Loucy (cell line): ENCODE data around the gene RNF11.

Source experiments
- H2AFZ ChIP-seq: fragments of 200-600 bp; sonication (generic); 2 replicates; pipeline ENCODE4 v1.6.0; 2016; ENCODE audit warnings: antibody characterized with exemption, mild to moderate bottlenecking, low read length, moderate library complexity
- H3F3A ChIP-seq: fragments of 200-600 bp; 2 replicates; pipeline ENCODE4 v1.6.0; 2016; ENCODE audit warnings: antibody characterized with exemption, low read depth, mild to moderate bottlenecking
- H3K27me3 ChIP-seq: fragments of 200-600 bp; sonication (generic); 2 replicates; pipeline ENCODE4 v1.6.1; 2014; ENCODE audit warnings: low read length, mild to moderate bottlenecking; ENCODE audit not compliant: insufficient read depth, poor library complexity, severe bottlenecking
- H3K36me3 ChIP-seq: fragments of 200-600 bp; sonication (generic); 2 replicates; pipeline ENCODE4 v1.6.1; 2016; ENCODE audit warnings: low read length; ENCODE audit not compliant: insufficient read depth
- H3K4me1 ChIP-seq: fragments of 200-600 bp; sonication (generic); 2 replicates; pipeline ENCODE4 v1.5.1; 2014; ENCODE audit warnings: low read length, mild to moderate bottlenecking; ENCODE audit not compliant: insufficient read depth, poor library complexity, severe bottlenecking
- H3K4me2 ChIP-seq: fragments of 200-600 bp; sonication (generic); 2 replicates; pipeline ENCODE4 v1.6.0; 2014; ENCODE audit warnings: antibody characterized with exemption, low read length, low read depth, mild to moderate bottlenecking; ENCODE audit not compliant: poor library complexity, severe bottlenecking
- H3K4me3 ChIP-seq: fragments of 200-600 bp; sonication (generic); 2 replicates; pipeline ENCODE4 v1.5.1; 2014; ENCODE audit warnings: low read length, mild to moderate bottlenecking, mixed read lengths; ENCODE audit not compliant: poor library complexity, severe bottlenecking
- H3K79me2 ChIP-seq: fragments of 200-600 bp; sonication (generic); 2 replicates; pipeline ENCODE4 v1.6.1; 2014; ENCODE audit warnings: low read length; ENCODE audit not compliant: insufficient read depth
- H3K9ac ChIP-seq: fragments of 200-600 bp; sonication (generic); 2 replicates; pipeline ENCODE4 v1.6.0; 2014; ENCODE audit warnings: mild to moderate bottlenecking, low read depth, low read length, moderate library complexity; ENCODE audit not compliant: poor library complexity, severe bottlenecking
- H3K9me2 ChIP-seq: fragments of 200-600 bp; sonication (generic); replicated peaks from 2 replicates; pipeline ENCODE4 v1.6.1; 2016; ENCODE audit warnings: low read depth, low read length, mixed read lengths
- H3K9me3 ChIP-seq: fragments of 200-600 bp; sonication (generic); 2 replicates; pipeline ENCODE4 v1.6.1; 2014; ENCODE audit warnings: mild to moderate bottlenecking, antibody characterized with exemption, low read length, low read depth; ENCODE audit not compliant: insufficient read depth
- H4K20me1 ChIP-seq: fragments of 200-600 bp; sonication (generic); 2 replicates; pipeline ENCODE4 v1.6.0; 2014; ENCODE audit warnings: antibody characterized with exemption, low read length, mild to moderate bottlenecking; ENCODE audit not compliant: insufficient read depth, poor library complexity, severe bottlenecking
- CTCF ChIP-seq: fragments of 200-600 bp; sonication (generic); conservative IDR thresholded peaks from 2 replicates; pipeline ENCODE4 v1.5.1; 2014; ENCODE audit warnings: mild to moderate bottlenecking, antibody characterized with exemption, low read length
- EZH2phosphoT487 ChIP-seq: fragments of 200-600 bp; IDR thresholded peaks from 2 replicates; pipeline ENCODE4 v1.6.1; 2018; ENCODE audit warnings: antibody characterized with exemption, mild to moderate bottlenecking, moderate library complexity, borderline replicate concordance

Gene RNF11

GRCh38 chr1:51285055-51285454 lies 49.0 kb downstream of the RNF11 start:
- Histone ChIP-seq H3K4me2 (no peak overlapping the region), H3K9me3 (no peaks in the 10 kb centered on the region), H3K36me3 (no peaks in the 10 kb centered on the region), H3F3A (no peaks in the 10 kb centered on the region), H3K9ac (no peak overlapping the region), H3K9me2 (no peaks in the 10 kb centered on the region), H3K79me2 (no peaks in the 10 kb centered on the region), H3K4me1 (no peaks in the 10 kb centered on the region), H3K27me3 (no peaks in the 10 kb centered on the region), H4K20me1 (no peaks in the 10 kb centered on the region), H2AFZ (no peak overlapping the region), H3K4me3 (no peak overlapping the region)
- TF ChIP-seq CTCF (no peak), EZH2phosphoT487 (no peak)

DNA sequence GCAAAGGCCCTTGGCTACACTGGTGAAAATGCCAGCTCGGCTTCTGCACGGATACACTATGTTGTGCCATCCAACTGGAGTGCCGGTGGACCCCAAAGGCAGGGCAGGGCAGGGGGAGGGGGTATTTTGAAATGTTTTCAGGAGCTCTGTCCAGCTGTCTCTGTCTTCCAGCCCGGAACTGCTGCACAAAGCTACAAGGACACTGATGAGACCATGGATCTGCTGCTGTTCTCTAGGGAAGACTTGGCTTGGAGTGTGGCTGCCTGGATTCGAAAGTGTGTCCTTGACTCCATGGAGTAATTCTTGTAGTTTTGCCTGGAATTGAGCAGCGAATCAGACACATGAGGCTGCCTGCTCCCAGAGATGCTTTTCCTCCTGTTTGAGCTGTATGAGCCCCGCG lies 51.9 kb downstream of the RNF11 start:
- H3K4me3 ChIP-seq: no peak overlapping the region
- no peak overlapping the region for H3K9ac ChIP-seq
- H3K9me2 ChIP-seq: no peaks in the 10 kb centered on the region
- H3K79me2 ChIP-seq: no peaks in the 10 kb centered on the region
- no peak overlapping the region for H2AFZ ChIP-seq
- TF ChIP-seq CTCF: no peak
- no peak for TF ChIP-seq EZH2phosphoT487
- H3K4me2 ChIP-seq: no peak overlapping the region
- H3K9me3 ChIP-seq: no peaks in the 10 kb centered on the region
- no peaks in the 10 kb centered on the region for H3K4me1 ChIP-seq
- H3K36me3 ChIP-seq: no peaks in the 10 kb centered on the region
- H4K20me1 ChIP-seq: no peaks in the 10 kb centered on the region
- no peaks in the 10 kb centered on the region for H3K27me3 ChIP-seq
- H3F3A ChIP-seq: no peaks in the 10 kb centered on the region

DNA sequence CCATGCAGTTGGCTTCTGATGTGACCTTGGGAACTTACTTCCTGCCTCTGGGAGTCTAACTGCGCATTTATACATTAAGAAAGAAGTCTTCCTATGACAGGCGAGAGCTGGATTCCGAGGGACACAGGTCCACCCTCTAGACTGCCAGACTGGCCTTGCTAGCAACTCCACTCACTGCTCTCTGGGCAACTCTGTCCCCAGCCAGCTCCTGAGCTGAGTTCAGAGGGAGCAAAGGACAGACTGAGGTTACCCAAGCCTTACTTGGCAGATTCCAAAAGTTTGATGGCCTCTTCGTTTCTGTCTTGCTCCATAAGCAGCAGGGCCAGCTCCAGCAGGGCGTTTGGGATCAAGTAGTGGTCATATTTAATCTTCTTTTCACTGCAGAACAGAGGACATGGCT lies 52.5 kb downstream of the RNF11 start:
- Histone ChIP-seq H3K9ac (no peak overlapping the region), H3K27me3 (no peaks in the 10 kb centered on the region), H4K20me1 (no peaks in the 10 kb centered on the region), H3K9me3 (no peaks in the 10 kb centered on the region), H3K79me2 (no peaks in the 10 kb centered on the region), H3F3A (no peaks in the 10 kb centered on the region), H2AFZ (no peak overlapping the region), H3K9me2 (no peaks in the 10 kb centered on the region), H3K4me1 (no peaks in the 10 kb centered on the region), H3K4me3 (no peak overlapping the region), H3K4me2 (no peak overlapping the region), H3K36me3 (no peaks in the 10 kb centered on the region)
- TF ChIP-seq CTCF (no peak), EZH2phosphoT487 (no peak)
